Renal pelvis (tissue), 4 donors: ENCODE results near the gene NOB1. TPM values are rescaled to one million over a fixed set of nuclear protein-coding genes. Genes with fewer than 3 reads are reported as not detected.

ENCODE experiments used
- DNase-seq: peaks from one replicate; pipeline ENCODE4 v3.0.0-alpha.2; 2013
- polyA plus RNA-seq, 3 donors: library from polyadenylated mRNA; unstranded; fragments of 120-200 nt; gene quantifications; one replicate each; pipeline ENCODE4 v1.2.1, GENCODE V29; 2013; ENCODE audit not compliant: insufficient read length in 3 of 3

Gene NOB1
- polyA plus RNA-seq, 3 donors, result 65.4 to 70.5 (median 68.3) TPM

DNA sequence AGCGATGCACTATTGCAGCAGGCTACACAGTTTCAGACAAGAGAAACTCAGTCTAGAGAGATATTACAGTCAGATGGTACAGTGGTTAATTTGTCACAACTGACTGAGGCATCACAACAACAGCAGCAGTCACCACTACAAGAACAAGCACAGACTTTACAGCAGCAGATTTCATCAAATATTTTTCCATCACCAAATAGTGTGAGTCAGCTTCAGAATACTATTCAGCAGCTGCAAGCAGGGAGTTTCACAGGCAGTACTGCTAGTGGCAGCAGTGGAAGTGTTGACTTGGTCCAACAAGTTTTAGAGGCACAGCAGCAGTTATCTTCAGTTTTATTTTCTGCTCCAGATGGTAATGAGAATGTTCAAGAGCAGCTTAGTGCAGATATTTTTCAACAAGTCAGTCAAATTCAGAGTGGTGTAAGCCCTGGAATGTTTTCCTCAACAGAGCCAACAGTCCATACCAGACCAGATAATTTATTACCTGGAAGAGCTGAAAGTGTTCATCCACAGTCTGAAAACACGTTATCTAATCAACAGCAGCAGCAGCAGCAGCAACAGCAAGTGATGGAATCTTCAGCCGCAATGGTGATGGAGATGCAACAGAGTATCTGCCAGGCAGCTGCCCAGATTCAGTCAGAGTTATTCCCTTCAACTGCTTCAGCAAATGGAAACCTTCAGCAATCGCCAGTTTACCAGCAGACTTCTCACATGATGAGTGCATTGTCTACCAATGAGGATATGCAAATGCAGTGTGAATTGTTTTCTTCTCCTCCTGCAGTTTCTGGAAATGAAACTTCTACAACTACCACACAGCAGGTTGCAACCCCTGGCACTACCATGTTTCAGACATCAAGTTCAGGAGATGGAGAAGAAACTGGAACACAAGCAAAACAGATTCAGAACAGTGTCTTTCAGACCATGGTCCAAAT lies 62.5 kb downstream of the NOB1 start:
- no peak for DNase-seq

Other genes with a start within 250 kb of the NOB1 start
- gene NFAT5, start 189.0 kb downstream of the NOB1 start, polyA plus RNA-seq, result 10 to 100 TPM; 29.5 to 68.1 (median 58.0) TPM
- gene NQO1, start 28.4 kb downstream of the NOB1 start, polyA plus RNA-seq, result 10 to 100 TPM; 22.6 to 26.0 (median 25.8) TPM
- 10 to 100 TPM; 45.9 to 55.4 (median 53.9) TPM for gene WWP2, start 7.4 kb upstream of the NOB1 start, polyA plus RNA-seq
- gene CLEC18A, start 196.4 kb upstream of the NOB1 start, polyA plus RNA-seq, result 10 to 100 TPM; 84.8 to 90.7 (median 87.6) TPM